Lung (tissue), 12 donors: ENCODE results near the gene SVBP. TPM values are rescaled to one million over a fixed set of nuclear protein-coding genes. Genes with fewer than 3 reads are reported as not detected.

Source experiments
- ATAC-seq: fragments of 200-7000 bp; cut with Tn5 transposase; one replicate; pipeline ENCODE4 v1.9.1; 2020; ENCODE audit warnings: moderate number of reproducible peaks; ENCODE audit not compliant: insufficient read depth, low FRiP score
- DNase-seq, 3 donors: peaks; one replicate each; pipeline ENCODE4 v3.0.0-alpha.2; 2013 to 2017
- H3K27ac ChIP-seq, 2 donors: one replicate each; pipeline ENCODE4 v1.5.1; 2013; ENCODE audit warnings: mild to moderate bottlenecking in 2 of 2, moderate library complexity in 2 of 2, control low read depth in 1 of 2, inconsistent platforms in 1 of 2, low read depth in 1 of 2, low read length in 1 of 2
- H3K27me3 ChIP-seq, 3 donors: one replicate each; pipeline ENCODE4 v1.5.1; 2013; ENCODE audit warnings: low read length in 2 of 3; ENCODE audit not compliant: control insufficient read depth in 3 of 3, insufficient read depth in 3 of 3
- H3K36me3 ChIP-seq, 4 donors: one replicate each; pipeline ENCODE4 v1.5.1; 2013; ENCODE audit warnings: low read length in 4 of 4, mild to moderate bottlenecking in 1 of 4, moderate library complexity in 1 of 4; ENCODE audit not compliant: control insufficient read depth in 4 of 4, insufficient read depth in 4 of 4
- H3K4me1 ChIP-seq, 5 donors: one replicate each; pipeline ENCODE4 v1.5.1; 2013; ENCODE audit warnings: low read length in 5 of 5, mild to moderate bottlenecking in 2 of 5, moderate library complexity in 1 of 5; ENCODE audit not compliant: control insufficient read depth in 5 of 5, insufficient read depth in 5 of 5
- H3K4me3 ChIP-seq: one replicate; pipeline ENCODE4 v1.5.1; 2013; ENCODE audit warnings: mild to moderate bottlenecking, control low read depth, moderate library complexity
- H3K9ac ChIP-seq, 2 donors: one replicate each; pipeline ENCODE4 v1.5.1; 2013; ENCODE audit warnings: low read length in 2 of 2, control low read depth in 1 of 2; ENCODE audit not compliant: insufficient read depth in 1 of 2
- H3K9me3 ChIP-seq, 4 donors: one replicate each; pipeline ENCODE4 v1.5.1; 2013; ENCODE audit warnings: low read length in 3 of 4, mild to moderate bottlenecking in 1 of 4, moderate library complexity in 1 of 4; ENCODE audit not compliant: control insufficient read depth in 4 of 4, insufficient read depth in 3 of 4
- CTCF ChIP-seq: IDR thresholded peaks from 2 replicates; pipeline ENCODE4 v1.5.1; 2012; ENCODE audit warnings: mild to moderate bottlenecking; ENCODE audit errors: control extremely low read depth, extremely low read depth
- WGBS, 2 donors: extraction: QIAGEN DNeasy Blood & Tissue Kit; methylation state at CpG; one replicate each; pipeline ENCODE4 v1.1.7; 2013; 5-methylcytosine and 5-hydroxymethylcytosine counted together
- polyA plus RNA-seq, 2 donors: library from polyadenylated mRNA; stranded (reverse); fragments of 200-250 nt; gene quantifications; one replicate each; pipeline ENCODE4 v1.2.1, GENCODE V29; 2013
- total RNA-seq, 2 donors: library from RNA; depleted of rRNA in 1 of 2; stranded (reverse); fragments of >200 nt in 1 of 2; gene quantifications; one replicate each; pipeline ENCODE4 v1.2.1, GENCODE V29; 2014 to 2021
- donor health status: control.
- donor health status: control.
- donor health status: Bipolar disorder and iron deficiency.
- donor health status: healthy.
- donor health status: DM: yes; HTN: yes; CAD: no.

SVBP gene
- total and polyA plus RNA-seq, 4 donors: 12.5 to 35.3 (median 26.0) TPM

- no peak for TF ChIP-seq CTCF
- DNase-seq: no peak
- ATAC-seq: no peak
- Histone ChIP-seq H3K36me3 (peaks cover 0 to 10% (median 6%) of the 10 kb centered on the region in 4 donors), H3K27ac (no peak overlapping the region), H3K9ac (no peak overlapping the region), H3K4me3 (no peak overlapping the region), H3K4me1 (peaks cover 2 to 17% (median 6%) of the 10 kb centered on the region in 5 donors), H3K27me3 (no peaks in the 10 kb centered on the region), H3K9me3 (peaks cover 0 to 2% (median 0%) of the 10 kb centered on the region in 4 donors)
- 92 to 95% methylated on average over 4 of the region's 4 CpGs for WGBS, 2 donors
These were observed 27.5 kb upstream of the SVBP start for GRCh38 chr1:42844592-42845140.

GRCh38 chr1:42841440-42842147, 24.4 kb upstream of the SVBP start:
- 72 to 93% methylated on average over 2 of the region's 2 CpGs for WGBS, 2 donors
- no peak for ATAC-seq
- Histone ChIP-seq H3K27ac (no peak overlapping the region), H3K4me3 (no peak overlapping the region), H3K9ac (no peak overlapping the region), H3K9me3 (peaks cover 0 to 2% (median 0%) of the 10 kb centered on the region in 4 donors), H3K36me3 (peaks cover 0 to 7% (median 3%) of the 10 kb centered on the region in 4 donors), H3K4me1 (peaks cover 0 to 5% (median 0%) of the 10 kb centered on the region in 5 donors), H3K27me3 (no peaks in the 10 kb centered on the region)
- no peak for TF ChIP-seq CTCF
- no peak for DNase-seq

GRCh38 chr1:42841010-42841409, 23.8 kb upstream of the SVBP start:
- H3K27ac ChIP-seq: no peak overlapping the region
- H3K9me3 ChIP-seq: peaks cover 0 to 2% (median 0%) of the 10 kb centered on the region in 4 donors
- no peak overlapping the region for H3K9ac ChIP-seq
- 74 to 77% methylated on average over 3 of the region's 3 CpGs for WGBS, 2 donors
- peaks cover 0 to 5% (median 0%) of the 10 kb centered on the region in 5 donors for H3K4me1 ChIP-seq
- ATAC-seq (no peak), DNase-seq (no peak)
- H3K27me3 ChIP-seq: no peaks in the 10 kb centered on the region
- TF ChIP-seq CTCF: no peak
- peaks cover 0 to 7% (median 3%) of the 10 kb centered on the region in 4 donors for H3K36me3 ChIP-seq
- no peak overlapping the region for H3K4me3 ChIP-seq
